Neural cell (in vitro differentiated cells): Measurements from ENCODE around the gene HK1. TPM values are rescaled to one million over a fixed set of nuclear protein-coding genes. Genes with fewer than 3 reads are reported as not detected.

Source experiments
- H2AFZ ChIP-seq: fragments of 200-600, 300-800 bp; sonication (generic), shearing (Covaris generic); 2 replicates; pipeline ENCODE4 v1.6.0; 2014; ENCODE audit warnings: low read depth, mild to moderate bottlenecking, antibody characterized with exemption, low read length, moderate library complexity
- H3F3A ChIP-seq: fragments of 200-600 bp; shearing (Covaris generic); 2 replicates; pipeline ENCODE4 v1.6.1; 2016; ENCODE audit warnings: mild to moderate bottlenecking, moderate library complexity, mixed read lengths, antibody characterized with exemption, low read length; ENCODE audit not compliant: insufficient read depth, poor library complexity, severe bottlenecking
- H3K27ac ChIP-seq: fragments of 200-600, 300-800 bp; sonication (generic), shearing (Covaris generic); 2 replicates; pipeline ENCODE4 v1.5.1; 2014; ENCODE audit warnings: mild to moderate bottlenecking, low read length, moderate library complexity
- H3K27me3 ChIP-seq: fragments of 300-800, 200-600 bp; sonication (generic), shearing (Covaris generic); 2 replicates; pipeline ENCODE4 v1.6.0; 2014; ENCODE audit warnings: mild to moderate bottlenecking, low read depth, low read length, moderate library complexity; ENCODE audit not compliant: insufficient read depth
- H3K36me3 ChIP-seq: fragments of 300-800, 200-600 bp; sonication (generic), shearing (Covaris generic); 2 replicates; pipeline ENCODE4 v1.5.1; 2014; ENCODE audit warnings: mild to moderate bottlenecking, antibody characterized with exemption, low read length, moderate library complexity; ENCODE audit not compliant: insufficient read depth
- H3K4me2 ChIP-seq: fragments of 300-800, 200-600 bp; sonication (generic), shearing (Covaris generic); 2 replicates; pipeline ENCODE4 v1.6.0; 2014; ENCODE audit warnings: mild to moderate bottlenecking, low read length
- H3K4me3 ChIP-seq: fragments of 300-800, 200-600 bp; sonication (generic), shearing (Covaris generic); 2 replicates; pipeline ENCODE4 v1.5.1; 2014; ENCODE audit warnings: mild to moderate bottlenecking, low read length, moderate library complexity
- H3K79me2 ChIP-seq: fragments of 200-600 bp; shearing (Covaris generic); replicated peaks from 2 replicates; pipeline ENCODE4 v1.6.0; 2014; ENCODE audit warnings: mild to moderate bottlenecking, low read length, moderate library complexity; ENCODE audit not compliant: insufficient read depth
- H3K9ac ChIP-seq: fragments of 300-800, 200-600 bp; sonication (generic), shearing (Covaris generic); 2 replicates; pipeline ENCODE4 v1.6.1; 2016; ENCODE audit warnings: mild to moderate bottlenecking, low read length, mixed read lengths
- H3K9me2 ChIP-seq: fragments of 200-600 bp; shearing (Covaris generic); 2 replicates; pipeline ENCODE4 v1.6.1; 2016; ENCODE audit warnings: mild to moderate bottlenecking, low read length, mixed read lengths; ENCODE audit not compliant: insufficient read depth
- H3K9me3 ChIP-seq: fragments of 200-600, 300-800 bp; sonication (generic), shearing (Covaris generic); 2 replicates; pipeline ENCODE4 v1.6.1; 2016; ENCODE audit warnings: mild to moderate bottlenecking, mixed run types, low read length, moderate library complexity, mixed read lengths
- H4K20me1 ChIP-seq: fragments of 200-600 bp; shearing (Covaris generic); 2 replicates; pipeline ENCODE4 v1.6.1; 2016; ENCODE audit warnings: mild to moderate bottlenecking, mixed run types; ENCODE audit not compliant: insufficient read depth
- CTCF ChIP-seq: fragments of 450-650 bp; IDR thresholded peaks from 2 replicates; pipeline ENCODE4 v1.5.1; 2014; ENCODE audit warnings: antibody characterized with exemption, mild to moderate bottlenecking, moderate library complexity; ENCODE audit not compliant: poor library complexity, severe bottlenecking
- EP300 ChIP-seq: fragments of 450-650 bp; conservative IDR thresholded peaks from 2 replicates; pipeline ENCODE4 v1.6.1; 2014; ENCODE audit warnings: antibody characterized with exemption, mild to moderate bottlenecking, moderate library complexity; ENCODE audit not compliant: poor library complexity, severe bottlenecking
- EZH2 ChIP-seq: fragments of 200-600, 300-800 bp; shearing (Covaris generic), sonication (generic); IDR thresholded peaks from 2 replicates; pipeline ENCODE4 v1.6.1; 2014; ENCODE audit warnings: antibody characterized with exemption, low read length, borderline replicate concordance, mild to moderate bottlenecking; ENCODE audit not compliant: insufficient read depth, poor library complexity, severe bottlenecking
- MXI1 ChIP-seq: fragments of 450-650 bp; conservative IDR thresholded peaks from 2 replicates; pipeline ENCODE4 v1.6.1; 2014; ENCODE audit warnings: antibody characterized with exemption, mild to moderate bottlenecking; ENCODE audit not compliant: poor library complexity, severe bottlenecking
- POLR2AphosphoS5 ChIP-seq: IDR thresholded peaks from 2 replicates; pipeline ENCODE4 v1.6.1; 2012
- RAD21 ChIP-seq: fragments of 450-650 bp; conservative IDR thresholded peaks from 2 replicates; pipeline ENCODE4 v1.6.1; 2014; ENCODE audit warnings: antibody characterized with exemption, mild to moderate bottlenecking, moderate library complexity
- SMC3 ChIP-seq: fragments of 450-650 bp; conservative IDR thresholded peaks from 2 replicates; pipeline ENCODE4 v1.6.1; 2014; ENCODE audit warnings: antibody characterized with exemption, mild to moderate bottlenecking, moderate library complexity; ENCODE audit not compliant: poor library complexity
- TAF1 ChIP-seq: IDR thresholded peaks from 2 replicates; pipeline ENCODE4 v1.6.1; 2012; ENCODE audit warnings: low read depth
- polyA plus RNA-seq: library from polyadenylated mRNA; depleted of rRNA; stranded (reverse); fragments of >200 nt; gene quantifications from 2 replicates; pipeline ENCODE4 v1.2.3, GENCODE V29; 2014
- TF ChIP-seq, protein P1 (sequence below): IDR thresholded peaks from 2 replicates; pipeline ENCODE4 v1.6.1; 2012; ENCODE audit warnings: borderline replicate concordance

The HK1 gene
- polyA plus RNA-seq, 1 donor from 2014 or later: 60.5 TPM

GRCh38 chr10:69410487-69410886 lies 132.2 kb downstream of the HK1 start:
- Histone ChIP-seq H3K4me2 (no peak overlapping the region), H4K20me1 (no peaks in the 10 kb centered on the region), H2AFZ (no peak overlapping the region), H3K9ac (no peak overlapping the region), H3K27me3 (no peaks in the 10 kb centered on the region), H3K36me3 (no peaks in the 10 kb centered on the region), H3K9me3 (no peaks in the 10 kb centered on the region), H3K79me2 (no peaks in the 10 kb centered on the region), H3K4me3 (no peak overlapping the region), H3K9me2 (no peaks in the 10 kb centered on the region), H3F3A (no peaks in the 10 kb centered on the region), H3K27ac (no peak overlapping the region)
- TF ChIP-seq SMC3 (no peak), EP300 (no peak), RAD21 (no peak), TAF1 (no peak), EZH2 (no peak), CTCF (no peak), POLR2AphosphoS5 (no peak), MXI1 (no peak)
- TF ChIP-seq, protein P1, sequence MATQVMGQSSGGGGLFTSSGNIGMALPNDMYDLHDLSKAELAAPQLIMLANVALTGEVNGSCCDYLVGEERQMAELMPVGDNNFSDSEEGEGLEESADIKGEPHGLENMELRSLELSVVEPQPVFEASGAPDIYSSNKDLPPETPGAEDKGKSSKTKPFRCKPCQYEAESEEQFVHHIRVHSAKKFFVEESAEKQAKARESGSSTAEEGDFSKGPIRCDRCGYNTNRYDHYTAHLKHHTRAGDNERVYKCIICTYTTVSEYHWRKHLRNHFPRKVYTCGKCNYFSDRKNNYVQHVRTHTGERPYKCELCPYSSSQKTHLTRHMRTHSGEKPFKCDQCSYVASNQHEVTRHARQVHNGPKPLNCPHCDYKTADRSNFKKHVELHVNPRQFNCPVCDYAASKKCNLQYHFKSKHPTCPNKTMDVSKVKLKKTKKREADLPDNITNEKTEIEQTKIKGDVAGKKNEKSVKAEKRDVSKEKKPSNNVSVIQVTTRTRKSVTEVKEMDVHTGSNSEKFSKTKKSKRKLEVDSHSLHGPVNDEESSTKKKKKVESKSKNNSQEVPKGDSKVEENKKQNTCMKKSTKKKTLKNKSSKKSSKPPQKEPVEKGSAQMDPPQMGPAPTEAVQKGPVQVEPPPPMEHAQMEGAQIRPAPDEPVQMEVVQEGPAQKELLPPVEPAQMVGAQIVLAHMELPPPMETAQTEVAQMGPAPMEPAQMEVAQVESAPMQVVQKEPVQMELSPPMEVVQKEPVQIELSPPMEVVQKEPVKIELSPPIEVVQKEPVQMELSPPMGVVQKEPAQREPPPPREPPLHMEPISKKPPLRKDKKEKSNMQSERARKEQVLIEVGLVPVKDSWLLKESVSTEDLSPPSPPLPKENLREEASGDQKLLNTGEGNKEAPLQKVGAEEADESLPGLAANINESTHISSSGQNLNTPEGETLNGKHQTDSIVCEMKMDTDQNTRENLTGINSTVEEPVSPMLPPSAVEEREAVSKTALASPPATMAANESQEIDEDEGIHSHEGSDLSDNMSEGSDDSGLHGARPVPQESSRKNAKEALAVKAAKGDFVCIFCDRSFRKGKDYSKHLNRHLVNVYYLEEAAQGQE: no peak

GRCh38 chr10:69411476-69411875 lies 133.2 kb downstream of the HK1 start:
- H3K27ac ChIP-seq: no peak overlapping the region
- H3F3A ChIP-seq: no peaks in the 10 kb centered on the region
- TF ChIP-seq MXI1 (no peak), EP300 (no peak), TAF1 (no peak), CTCF (no peak), POLR2AphosphoS5 (no peak), SMC3 (no peak), EZH2 (no peak), RAD21 (no peak)
- TF ChIP-seq, protein P1: no peak
- H2AFZ ChIP-seq: no peak overlapping the region
- H3K4me2 ChIP-seq: no peak overlapping the region
- H3K36me3 ChIP-seq: no peaks in the 10 kb centered on the region
- no peaks in the 10 kb centered on the region for H3K9me3 ChIP-seq
- no peaks in the 10 kb centered on the region for H3K79me2 ChIP-seq
- no peaks in the 10 kb centered on the region for H3K27me3 ChIP-seq
- H3K9me2 ChIP-seq: no peaks in the 10 kb centered on the region
- H4K20me1 ChIP-seq: no peaks in the 10 kb centered on the region
- no peak overlapping the region for H3K9ac ChIP-seq
- H3K4me3 ChIP-seq: no peak overlapping the region
